ENCODE data around the gene HTT.

Gene HTT

DNA sequence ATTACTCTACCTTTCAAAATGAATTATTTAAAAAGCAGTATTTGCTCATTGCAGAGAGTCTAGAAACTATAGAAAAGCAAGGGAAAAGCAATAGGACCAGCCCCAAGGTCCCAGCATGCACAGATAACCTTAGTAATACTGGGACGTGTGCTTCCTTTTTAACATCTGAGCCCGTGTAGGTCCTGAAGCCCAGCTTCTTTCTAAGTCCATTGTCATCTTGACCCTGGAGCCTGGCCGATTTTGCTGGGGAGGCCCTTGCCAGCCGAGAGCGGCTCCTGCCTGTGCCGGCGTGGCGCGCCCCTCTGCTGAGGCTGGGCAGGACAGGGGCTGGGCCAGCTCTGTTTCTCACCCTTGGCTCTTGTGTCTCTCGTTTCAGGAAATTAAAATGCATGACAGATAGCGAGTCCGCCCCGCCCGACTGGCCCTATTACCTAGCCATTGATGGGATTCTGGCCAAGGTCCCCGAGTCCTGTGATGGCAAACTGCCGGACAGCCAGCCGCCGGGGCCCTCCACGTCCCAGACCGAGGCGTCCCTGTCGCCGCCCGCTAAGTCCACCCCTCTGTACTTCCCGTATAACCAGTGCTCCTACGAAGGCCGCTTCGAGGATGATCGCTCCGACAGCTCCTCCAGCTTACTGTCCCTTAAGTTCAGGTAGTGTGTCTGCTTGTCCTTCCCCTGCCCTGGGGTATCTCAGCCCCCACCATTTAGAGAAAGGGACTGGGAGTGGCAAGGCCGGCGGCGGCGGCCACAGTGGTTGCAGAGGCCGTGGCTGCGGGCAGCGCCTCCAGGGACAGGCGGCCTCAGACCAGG is 178.6 kb downstream of the HTT start:
- Histone ChIP-seq H3K9me3 (ENCODE audit: control insufficient read depth, low read length) (no peaks in the 10 kb centered on the region), H3K4me1 (ENCODE audit: control insufficient read depth, insufficient read depth, low read length, poor library complexity, severe bottlenecking) (no peaks in the 10 kb centered on the region), H3K4me3 (ENCODE audit: extremely low read depth, insufficient read depth, low read length, poor library complexity, severe bottlenecking) (no peak overlapping the region), H3K27ac (ENCODE audit: low read depth, low read length, severe bottlenecking) (no peak overlapping the region), H3K36me3 (ENCODE audit: control insufficient read depth, insufficient read depth, low read length) (no peaks in the 10 kb centered on the region)
- WGBS, 2 experiments (ENCODE audit: insufficient coverage in 2 of 2): 92 to 94% methylated on average over 35 to 38 of the region's 38 CpGs

GRCh38 chr4:3253808-3254207 is 179.3 kb downstream of the HTT start:
- Histone ChIP-seq H3K36me3 (ENCODE audit: control insufficient read depth, insufficient read depth, low read length) (no peaks in the 10 kb centered on the region), H3K27ac (ENCODE audit: low read depth, low read length, severe bottlenecking) (no peak overlapping the region), H3K9me3 (ENCODE audit: control insufficient read depth, low read length) (no peaks in the 10 kb centered on the region), H3K4me1 (ENCODE audit: control insufficient read depth, insufficient read depth, low read length, poor library complexity, severe bottlenecking) (no peaks in the 10 kb centered on the region), H3K4me3 (ENCODE audit: extremely low read depth, insufficient read depth, low read length, poor library complexity, severe bottlenecking) (no peak overlapping the region)
- WGBS, 2 experiments (ENCODE audit: insufficient coverage in 2 of 2): 86 to 94% methylated on average over 8 to 13 of the region's 13 CpGs

DNA sequence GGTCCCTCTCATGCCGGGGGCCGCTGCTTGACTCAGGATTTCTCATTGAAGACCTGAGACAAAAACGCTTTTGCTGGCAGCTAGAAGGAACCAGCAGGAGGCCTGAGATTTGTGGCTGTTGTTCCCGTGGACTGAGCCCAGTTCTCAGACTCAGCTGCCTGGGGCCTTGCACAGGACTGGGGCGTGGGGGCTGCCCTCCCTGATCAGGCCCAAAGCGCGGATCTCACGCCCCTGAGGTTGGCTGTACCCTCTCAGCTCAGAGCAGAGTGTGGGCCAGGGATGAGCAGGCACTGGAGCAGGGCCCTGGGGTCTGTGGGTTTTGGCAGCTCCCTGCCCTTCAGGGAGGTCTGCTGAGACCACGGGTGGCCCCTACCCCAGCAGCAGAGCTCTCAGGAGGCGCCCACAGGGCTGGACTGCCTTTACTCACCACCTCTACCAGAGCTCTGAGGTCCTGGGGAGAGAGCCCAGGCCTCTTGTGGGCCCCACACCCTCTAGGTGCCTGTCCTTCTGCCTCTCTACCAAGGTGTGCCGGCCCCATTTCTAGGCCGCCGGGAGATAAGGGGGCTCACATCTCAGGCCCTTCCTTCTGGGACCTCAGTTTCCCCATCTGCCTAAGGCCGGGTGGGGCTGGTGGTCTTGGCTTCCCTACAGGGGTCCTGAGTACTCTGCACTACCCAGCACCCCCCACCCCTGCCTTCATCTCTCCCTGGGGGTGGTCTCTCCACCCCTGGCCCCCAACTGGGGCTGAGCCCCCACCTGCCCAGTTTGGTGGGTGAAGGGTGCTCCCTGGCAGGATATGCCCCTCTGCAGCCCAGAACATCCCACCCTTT is 180.0 kb downstream of the HTT start:
- no peaks in the 10 kb centered on the region for H3K4me1 ChIP-seq (ENCODE audit: control insufficient read depth, insufficient read depth, low read length, poor library complexity, severe bottlenecking)
- WGBS, 2 experiments (ENCODE audit: insufficient coverage in 2 of 2): 87 to 88% methylated on average over 6 to 14 of the region's 14 CpGs
- H3K9me3 ChIP-seq (ENCODE audit: control insufficient read depth, low read length): no peaks in the 10 kb centered on the region
- H3K27ac ChIP-seq (ENCODE audit: low read depth, low read length, severe bottlenecking): no peak overlapping the region
- H3K36me3 ChIP-seq (ENCODE audit: control insufficient read depth, insufficient read depth, low read length): no peaks in the 10 kb centered on the region
- no peak overlapping the region for H3K4me3 ChIP-seq (ENCODE audit: extremely low read depth, insufficient read depth, low read length, poor library complexity, severe bottlenecking)

- Histone ChIP-seq H3K9me3 (ENCODE audit: control insufficient read depth, low read length) (no peaks in the 10 kb centered on the region), H3K4me3 (ENCODE audit: extremely low read depth, insufficient read depth, low read length, poor library complexity, severe bottlenecking) (no peak overlapping the region), H3K4me1 (ENCODE audit: control insufficient read depth, insufficient read depth, low read length, poor library complexity, severe bottlenecking) (no peaks in the 10 kb centered on the region), H3K36me3 (ENCODE audit: control insufficient read depth, insufficient read depth, low read length) (no peaks in the 10 kb centered on the region), H3K27ac (ENCODE audit: low read depth, low read length, severe bottlenecking) (no peak overlapping the region)
- 91 to 92% methylated on average over 35 of the region's 36 CpGs for WGBS, 2 experiments (ENCODE audit: insufficient coverage in 2 of 2)
These were observed 181.2 kb downstream of the HTT start for GRCh38 chr4:3255611-3256186.

DNA sequence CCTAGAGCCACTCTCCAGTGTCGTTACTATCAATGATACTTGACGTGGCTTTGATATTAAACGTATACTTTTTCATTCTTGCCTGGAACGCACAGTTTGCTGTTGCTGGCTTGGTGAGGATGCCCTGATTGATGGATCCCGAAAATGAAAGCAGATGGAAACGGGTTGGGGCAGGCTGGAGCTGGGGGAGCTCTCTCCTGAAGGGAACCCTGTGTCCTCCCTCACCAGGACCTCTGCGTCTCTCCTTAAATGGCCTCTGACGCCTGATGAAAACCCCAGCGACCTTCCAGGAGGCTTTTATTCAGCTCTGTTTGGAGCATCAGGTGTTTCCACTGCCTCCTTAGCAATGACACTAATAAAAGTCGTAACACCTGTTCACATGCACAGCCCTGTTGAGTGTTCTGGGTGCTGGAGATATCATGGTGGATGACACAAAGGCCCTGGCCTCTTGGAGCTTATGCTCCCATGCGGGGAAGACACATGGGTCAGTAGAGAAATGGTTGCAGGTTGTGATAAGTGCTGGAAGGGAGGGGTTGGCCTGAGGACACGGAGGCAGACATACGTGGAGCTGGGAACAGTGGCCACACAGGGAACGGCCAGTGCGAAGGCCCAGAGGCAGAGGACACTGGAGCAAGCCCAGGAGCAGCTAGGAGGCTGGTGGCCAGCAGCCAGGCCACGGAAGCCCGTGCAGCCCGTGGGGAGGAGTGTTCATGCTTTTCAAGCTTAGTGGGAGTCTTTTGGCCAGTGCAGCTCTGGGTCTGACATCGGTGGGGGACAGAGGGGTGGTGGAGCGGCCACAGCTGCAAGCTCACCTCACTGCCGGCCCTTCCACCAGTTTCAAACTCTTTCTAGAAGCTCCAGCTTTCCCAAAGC is 182.0 kb downstream of the HTT start:
- Histone ChIP-seq H3K4me1 (ENCODE audit: control insufficient read depth, insufficient read depth, low read length, poor library complexity, severe bottlenecking) (no peaks in the 10 kb centered on the region), H3K9me3 (ENCODE audit: control insufficient read depth, low read length) (no peaks in the 10 kb centered on the region), H3K4me3 (ENCODE audit: extremely low read depth, insufficient read depth, low read length, poor library complexity, severe bottlenecking) (no peak overlapping the region), H3K36me3 (ENCODE audit: control insufficient read depth, insufficient read depth, low read length) (no peaks in the 10 kb centered on the region), H3K27ac (ENCODE audit: low read depth, low read length, severe bottlenecking) (no peak overlapping the region)
- WGBS, 2 experiments (ENCODE audit: insufficient coverage in 2 of 2): 84 to 87% methylated on average over 18 to 19 of the region's 21 CpGs

DNA sequence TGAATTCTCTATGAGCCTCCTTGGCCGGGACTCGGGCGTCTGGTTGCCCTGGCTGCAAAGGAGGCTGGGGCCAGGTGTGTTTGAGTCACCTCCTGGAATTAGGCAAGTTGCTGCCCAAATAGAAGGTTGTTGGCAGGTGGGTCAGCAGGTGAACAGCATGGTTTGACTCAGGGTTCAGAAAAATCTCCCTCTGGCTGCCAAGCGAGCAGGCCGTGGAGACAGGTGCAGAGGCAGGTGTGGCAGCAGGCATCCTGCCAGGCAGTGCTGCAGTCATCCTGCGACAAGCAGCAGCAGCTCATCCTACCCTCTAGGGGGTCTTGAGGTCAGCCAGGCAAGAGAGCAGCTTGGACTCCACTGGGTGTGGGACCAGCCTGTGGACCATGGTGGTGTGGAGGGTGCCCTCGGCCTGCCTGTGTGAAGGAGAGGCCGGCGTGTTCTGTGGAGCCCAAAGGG is 182.6 kb downstream of the HTT start:
- H3K9me3 ChIP-seq (ENCODE audit: control insufficient read depth, low read length): no peaks in the 10 kb centered on the region
- no peaks in the 10 kb centered on the region for H3K4me1 ChIP-seq (ENCODE audit: control insufficient read depth, insufficient read depth, low read length, poor library complexity, severe bottlenecking)
- WGBS, 2 experiments (ENCODE audit: insufficient coverage in 2 of 2): 85 to 95% methylated on average over 6 to 8 of the region's 9 CpGs
- H3K27ac ChIP-seq (ENCODE audit: low read depth, low read length, severe bottlenecking): no peak overlapping the region
- H3K36me3 ChIP-seq (ENCODE audit: control insufficient read depth, insufficient read depth, low read length): no peaks in the 10 kb centered on the region
- H3K4me3 ChIP-seq (ENCODE audit: extremely low read depth, insufficient read depth, low read length, poor library complexity, severe bottlenecking): no peak overlapping the region

DNA sequence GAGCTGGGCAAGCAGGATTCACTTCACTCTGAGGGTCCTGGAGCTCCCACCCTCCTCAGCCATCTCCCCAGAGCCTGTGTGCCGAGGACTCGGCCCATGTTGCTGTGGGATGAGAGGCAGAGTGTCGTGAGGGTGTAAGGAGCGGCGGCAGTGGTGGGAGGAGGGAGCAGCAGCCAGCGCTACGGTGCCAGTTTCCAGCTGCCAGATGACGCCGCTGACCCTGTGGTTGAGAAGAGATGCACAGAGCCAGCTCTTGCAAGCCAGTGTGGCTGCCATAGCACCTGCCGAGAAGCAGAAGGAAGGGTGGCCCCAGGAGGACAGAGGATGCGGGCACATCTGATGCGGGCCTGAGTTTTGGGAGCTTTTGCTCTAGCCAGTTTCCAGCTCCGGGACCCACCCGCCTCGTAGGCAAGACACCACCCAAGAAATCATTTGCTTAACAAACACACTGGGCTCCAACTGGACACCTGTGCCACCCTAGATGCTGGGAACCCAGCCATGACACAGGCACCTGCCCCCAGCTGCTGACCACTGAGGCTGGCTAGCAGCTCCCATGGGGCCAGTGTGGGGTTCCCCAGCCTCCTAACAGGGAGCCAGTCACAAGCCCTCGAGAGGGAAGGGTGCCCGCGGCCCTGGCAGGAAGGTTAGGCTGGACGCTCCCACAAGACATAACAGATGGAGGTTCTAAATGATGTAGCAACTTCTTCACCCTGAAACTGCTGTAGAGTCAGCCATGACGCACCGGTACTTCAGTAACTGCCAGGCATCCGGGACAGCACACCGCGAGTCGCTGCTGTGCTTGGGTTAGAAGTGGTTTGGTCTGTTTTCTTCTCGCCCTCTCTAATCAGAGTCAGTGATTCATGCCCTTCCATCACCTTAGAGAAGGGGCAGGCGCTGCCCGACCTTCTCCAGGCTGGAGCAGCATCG is 183.3 kb downstream of the HTT start:
- Histone ChIP-seq H3K27ac (ENCODE audit: low read depth, low read length, severe bottlenecking) (no peak overlapping the region), H3K4me1 (ENCODE audit: control insufficient read depth, insufficient read depth, low read length, poor library complexity, severe bottlenecking) (no peaks in the 10 kb centered on the region), H3K9me3 (ENCODE audit: control insufficient read depth, low read length) (no peaks in the 10 kb centered on the region), H3K36me3 (ENCODE audit: control insufficient read depth, insufficient read depth, low read length) (no peaks in the 10 kb centered on the region), H3K4me3 (ENCODE audit: extremely low read depth, insufficient read depth, low read length, poor library complexity, severe bottlenecking) (no peak overlapping the region)
- WGBS, 2 experiments (ENCODE audit: insufficient coverage in 2 of 2): 87 to 93% methylated on average over 15 to 25 of the region's 29 CpGs

DNA sequence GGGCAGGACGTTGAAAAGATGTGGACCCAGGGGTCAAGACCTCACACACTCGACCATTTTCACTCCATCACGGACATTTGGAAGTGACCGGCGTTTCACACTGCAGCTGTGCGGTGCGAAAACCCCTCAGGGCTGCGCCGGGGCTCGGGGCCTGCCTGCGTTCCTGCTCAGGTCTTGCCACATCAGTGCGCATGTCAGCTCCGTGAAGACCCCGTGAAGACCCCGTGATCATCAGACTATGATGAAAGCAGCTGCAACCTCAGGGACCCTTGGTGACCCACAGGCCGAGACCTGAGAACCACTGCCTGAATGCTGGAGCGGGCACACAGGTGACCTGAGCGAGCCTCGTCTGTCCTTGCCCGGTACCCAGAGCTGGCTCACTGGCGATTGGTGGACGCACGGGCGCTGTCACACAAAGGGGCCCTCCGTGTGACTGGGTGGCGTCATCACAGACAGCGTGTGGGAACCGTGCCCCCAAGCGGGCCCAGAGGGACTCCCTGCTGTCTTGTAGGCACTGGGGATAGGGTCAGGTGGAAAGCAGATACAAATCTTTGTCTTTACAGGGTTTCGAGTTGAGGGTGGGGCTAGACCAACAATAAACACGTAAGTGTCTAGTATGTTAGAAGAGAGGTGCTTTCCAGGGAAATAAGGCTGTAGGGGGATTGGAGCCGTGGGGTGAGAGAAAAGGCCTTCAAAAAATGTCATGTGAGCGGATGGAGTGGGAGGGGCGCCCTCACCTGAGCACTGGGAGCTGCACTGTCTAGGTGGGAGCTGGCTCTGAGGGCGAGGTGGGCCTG is 187.1 kb downstream of the HTT start:
- no peaks in the 10 kb centered on the region for H3K36me3 ChIP-seq (ENCODE audit: control insufficient read depth, insufficient read depth, low read length)
- no peak overlapping the region for H3K27ac ChIP-seq (ENCODE audit: low read depth, low read length, severe bottlenecking)
- no peak overlapping the region for H3K4me3 ChIP-seq (ENCODE audit: extremely low read depth, insufficient read depth, low read length, poor library complexity, severe bottlenecking)
- no peaks in the 10 kb centered on the region for H3K4me1 ChIP-seq (ENCODE audit: control insufficient read depth, insufficient read depth, low read length, poor library complexity, severe bottlenecking)
- no peaks in the 10 kb centered on the region for H3K9me3 ChIP-seq (ENCODE audit: control insufficient read depth, low read length)
- whole genome bisulfite sequencing, 2 experiments (ENCODE audit: insufficient coverage in 2 of 2): 92 to 94% methylated on average over 31 to 33 of the region's 35 CpGs
